CD8-positive, alpha-beta memory T cell (primary cell): ENCODE results near the gene SNHG17. TPM values are rescaled to one million over a fixed set of nuclear protein-coding genes. Genes with fewer than 3 reads are reported as not detected.
A peak's percentile ranks its signal among the peaks of the same experiment; 100 is the strongest.
"Not testable (repeated sequence)": the region's sequence is repeated elsewhere in the genome, so short reads cannot be mapped to it uniquely, and the experiment has no call there.

Experiments
- CTCF ChIA-PET: fragments of 350-600 bp; sonication (Branson Sonifier 250); formaldehyde crosslinking; loops from one replicate; lab custom pipeline; 2021; ENCODE audit warnings: antibody characterized with exemption; lab: Charles Lee
- POLR2A ChIA-PET: fragments of 350-600 bp; sonication (Branson Sonifier 250); formaldehyde crosslinking; loops from one replicate; lab custom pipeline; 2021; ENCODE audit warnings: antibody characterized with exemption; lab: Charles Lee
- DNase-seq, 5 donors: peaks; one replicate each; pipeline versions ENCODE4 v3.0.0 to v3.0.0-alpha.2; 2020 to 2022; ENCODE audit warnings: mixed read lengths in 1 of 5
- H3K27ac ChIP-seq: one replicate; pipeline ENCODE4 v1.7.0; 2013; ENCODE audit warnings: low read depth, mild to moderate bottlenecking, low read length, moderate library complexity
- H3K27me3 ChIP-seq: 2 replicates; pipeline ENCODE4 v1.7.0; 2013; ENCODE audit warnings: low read length, mild to moderate bottlenecking; ENCODE audit not compliant: insufficient read depth, poor library complexity, severe bottlenecking
- H3K36me3 ChIP-seq: 2 replicates; pipeline ENCODE4 v1.7.0; 2013; ENCODE audit warnings: mild to moderate bottlenecking, low read length, moderate library complexity; ENCODE audit not compliant: insufficient read depth
- H3K4me1 ChIP-seq: 2 replicates; pipeline ENCODE4 v1.7.0; 2013; ENCODE audit warnings: mild to moderate bottlenecking, low read length, moderate library complexity; ENCODE audit not compliant: insufficient read depth
- H3K4me3 ChIP-seq: 2 replicates; pipeline ENCODE4 v1.7.0; 2013; ENCODE audit warnings: mild to moderate bottlenecking, low read length
- H3K9me3 ChIP-seq: 2 replicates; pipeline ENCODE4 v1.7.0; 2013; ENCODE audit warnings: mild to moderate bottlenecking, low read length
- H3K27ac Mint-ChIP-seq, 8 donors: one replicate each; pipeline ENCODE4 v1.8.0; 2020 to 2021; ENCODE audit warnings: mixed read lengths in 8 of 8, mild to moderate bottlenecking in 6 of 8, inconsistent platforms in 3 of 8, moderate library complexity in 3 of 8
- H3K27me3 Mint-ChIP-seq, 2 donors: one replicate each; pipeline ENCODE4 v1.8.0; 2020 to 2021; ENCODE audit warnings: mixed read lengths in 2 of 2, mild to moderate bottlenecking in 1 of 2, moderate library complexity in 1 of 2
- H3K36me3 Mint-ChIP-seq, 3 donors: one replicate each; pipeline ENCODE4 v1.8.0; 2020 to 2021; ENCODE audit warnings: mixed read lengths in 3 of 3, inconsistent platforms in 1 of 3, mild to moderate bottlenecking in 1 of 3
- H3K4me1 Mint-ChIP-seq, 3 donors: one replicate each; pipeline ENCODE4 v1.8.0; 2020 to 2021; ENCODE audit warnings: mixed read lengths in 3 of 3, inconsistent platforms in 1 of 3, mild to moderate bottlenecking in 1 of 3
- H3K4me3 Mint-ChIP-seq, 7 donors: one replicate each; pipeline ENCODE4 v1.8.0; 2020 to 2021; ENCODE audit warnings: mixed read lengths in 7 of 7, mild to moderate bottlenecking in 6 of 7, moderate library complexity in 4 of 7, inconsistent platforms in 2 of 7
- H3K9me3 Mint-ChIP-seq, 5 donors: one replicate each; pipeline ENCODE4 v1.8.0; 2020 to 2022; ENCODE audit warnings: mixed read lengths in 5 of 5, mild to moderate bottlenecking in 3 of 5, moderate library complexity in 2 of 5, inconsistent platforms in 1 of 5
- polyA plus RNA-seq: library from polyadenylated mRNA; unstranded; fragments of 300-500 nt; fragmentation: Illumina TruSeq; gene quantifications from one replicate; pipeline ENCODE4 v1.2.3, GENCODE V29; 2021
- total RNA-seq, 2 experiments: library from RNA; stranded (reverse); gene quantifications; one replicate each; pipeline ENCODE4 v1.2.3, GENCODE V29; 2021

Gene SNHG17
- total and polyA plus RNA-seq, 3 experiments from 2014 or later = 107 to 216 (median 211) TPM

- Mint-ChIP-seq H3K27ac (peak overlapping the region in 7 of 8 donors; percentile 71 to 86 (median 82)), H3K9me3 (no peaks in the 10 kb centered on the region), H3K36me3 (peaks cover 4 to 25% (median 14%) of the 10 kb centered on the region in 3 donors), H3K4me1 (peaks cover 20 to 28% (median 25%) of the 10 kb centered on the region in 3 donors), H3K4me3 (peak overlapping the region; percentile 80 to 92 (median 85)), H3K27me3 (peaks cover under 1 to 3% of the 10 kb centered on the region in 2 donors)
- DNase-seq = peak in 1 of 5 donors; percentile 9
- H3K4me3 ChIP-seq = peak overlapping the region; percentile 93
- peak overlapping the region; percentile 78 for H3K27ac ChIP-seq
- POLR2A ChIA-PET = interaction anchor here (2.3 to 3.6 kb wide), 2 partner anchors 12 to 25 kb away, joined by 17 to 44 read pairs; partner anchors contain the start of genes RALGAPB and SNHG17
- H3K4me1 ChIP-seq = peaks cover 15% of the 10 kb centered on the region
- no peaks in the 10 kb centered on the region for H3K9me3 ChIP-seq
- no peaks in the 10 kb centered on the region for H3K27me3 ChIP-seq
- CTCF ChIA-PET = interaction anchor here (2.5 to 5.7 kb wide), 2 partner anchors 13 to 25 kb away, joined by 26 to 85 read pairs; partner anchors contain the start of genes RALGAPB and SNHG17
- peaks cover 11% of the 10 kb centered on the region for H3K36me3 ChIP-seq
Observed at GRCh38 chr20:38447251-38447661, 12.1 kb upstream of the SNHG17 start.

GRCh38 chr20:38446441-38447209, 11.5 kb upstream of the SNHG17 start:
- DNase-seq = peak; percentile 89 to 94 (median 90)
- peaks cover 15% of the 10 kb centered on the region for H3K4me1 ChIP-seq
- peak overlapping the region; percentile 77 to 91 (median 86) for H3K27ac Mint-ChIP-seq
- no peaks in the 10 kb centered on the region for H3K27me3 ChIP-seq
- H3K4me3 Mint-ChIP-seq = peak overlapping the region; percentile 80 to 92 (median 85)
- peaks cover 11% of the 10 kb centered on the region for H3K36me3 ChIP-seq
- peaks cover 4 to 25% (median 14%) of the 10 kb centered on the region in 3 donors for H3K36me3 Mint-ChIP-seq
- H3K9me3 ChIP-seq = no peaks in the 10 kb centered on the region
- H3K27me3 Mint-ChIP-seq = peaks cover 6 to 9% of the 10 kb centered on the region in 2 donors
- peak overlapping the region; percentile 78 for H3K27ac ChIP-seq
- peaks cover 20 to 28% (median 25%) of the 10 kb centered on the region in 3 donors for H3K4me1 Mint-ChIP-seq
- H3K9me3 Mint-ChIP-seq = no peaks in the 10 kb centered on the region
- H3K4me3 ChIP-seq = peak overlapping the region; percentile 93
- CTCF ChIA-PET = interaction anchor here (0.6 to 5.7 kb wide), 8 partner anchors 9 to 31 kb away, joined by 3 to 85 read pairs (median 8); partner anchors contain the start of genes RALGAPB and SNHG17
- POLR2A ChIA-PET = interaction anchor here (0.8 to 3.6 kb wide), 4 partner anchors 12 to 515 kb away, joined by 3 to 44 read pairs (median 10); partner anchors contain the start of genes DHX35, RALGAPB and SNHG17

- no peaks in the 10 kb centered on the region for H3K9me3 Mint-ChIP-seq
- CTCF ChIA-PET = interaction anchor here (0.6 to 5.7 kb wide), 8 partner anchors 8 to 32 kb away, joined by 3 to 85 read pairs (median 8); partner anchors contain the start of genes RALGAPB and SNHG17
- Histone ChIP-seq H3K4me1 (peaks cover 15% of the 10 kb centered on the region), H3K4me3 (peak overlapping the region; percentile 93), H3K36me3 (peaks cover 10% of the 10 kb centered on the region), H3K9me3 (no peaks in the 10 kb centered on the region), H3K27me3 (no peaks in the 10 kb centered on the region), H3K27ac (no peak overlapping the region)
- POLR2A ChIA-PET = interaction anchor here (0.8 to 3.6 kb wide), 4 partner anchors 11 to 516 kb away, joined by 3 to 44 read pairs (median 10); partner anchors contain the start of genes DHX35, RALGAPB and SNHG17
- peak overlapping the region; percentile 54 to 91 (median 86) for H3K27ac Mint-ChIP-seq
- H3K36me3 Mint-ChIP-seq = peaks cover 3 to 20% (median 12%) of the 10 kb centered on the region in 3 donors
- peaks cover 8 to 11% of the 10 kb centered on the region in 2 donors for H3K27me3 Mint-ChIP-seq
- peaks cover 20 to 28% (median 25%) of the 10 kb centered on the region in 3 donors for H3K4me1 Mint-ChIP-seq
- no peak for DNase-seq
- H3K4me3 Mint-ChIP-seq = peak overlapping the region; percentile 80 to 92 (median 85)
Observed at GRCh38 chr20:38445901-38446425, 10.8 kb upstream of the SNHG17 start.

GRCh38 chr20:38445381-38445796, 10.3 kb upstream of the SNHG17 start:
- Mint-ChIP-seq H3K27ac (peak overlapping the region in 3 of 8 donors; percentile 36 to 84 (median 54)), H3K36me3 (peaks cover 0 to 14% (median 9%) of the 10 kb centered on the region in 3 donors), H3K9me3 (no peaks in the 10 kb centered on the region), H3K4me1 (peaks cover 20 to 28% (median 25%) of the 10 kb centered on the region in 3 donors), H3K4me3 (peak overlapping the region in 4 of 7 donors; percentile 23 to 75 (median 63)), H3K27me3 (peaks cover 13 to 16% of the 10 kb centered on the region in 2 donors)
- no peak for DNase-seq
- Histone ChIP-seq H3K4me3 (no peak overlapping the region), H3K9me3 (no peaks in the 10 kb centered on the region), H3K4me1 (peaks cover 15% of the 10 kb centered on the region), H3K27me3 (no peaks in the 10 kb centered on the region), H3K36me3 (peaks cover 4% of the 10 kb centered on the region), H3K27ac (no peak overlapping the region)
- ChIA-PET CTCF (interaction anchor here (1.0 to 5.7 kb wide), 7 partner anchors 8 to 27 kb away, joined by 3 to 85 read pairs (median 11); partner anchors contain the start of genes RALGAPB and SNHG17), POLR2A (interaction anchor here (2.3 to 3.6 kb wide), 2 partner anchors 11 to 27 kb away, joined by 17 to 44 read pairs; partner anchors contain the start of genes RALGAPB and SNHG17)

- H3K4me1 Mint-ChIP-seq = peaks cover 7 to 13% (median 11%) of the 10 kb centered on the region in 3 donors
- peaks cover 22 to 25% of the 10 kb centered on the region in 2 donors for H3K27me3 Mint-ChIP-seq
- peaks cover 0 to 4% (median 0%) of the 10 kb centered on the region in 3 donors for H3K36me3 Mint-ChIP-seq
- Histone ChIP-seq H3K36me3 (no peaks in the 10 kb centered on the region), H3K9me3 (no peaks in the 10 kb centered on the region), H3K4me3 (no peak overlapping the region), H3K4me1 (peaks cover 10% of the 10 kb centered on the region), H3K27ac (no peak overlapping the region), H3K27me3 (no peaks in the 10 kb centered on the region)
- POLR2A ChIA-PET = no interaction called here
- H3K4me3 Mint-ChIP-seq = no peak overlapping the region
- CTCF ChIA-PET = no interaction called here
- peak overlapping the region in 1 of 8 donors; percentile 55 for H3K27ac Mint-ChIP-seq
- H3K9me3 Mint-ChIP-seq = no peaks in the 10 kb centered on the region
- no peak for DNase-seq
Observed at GRCh38 chr20:38441916-38442315, 6.8 kb upstream of the SNHG17 start.

- H3K4me3 Mint-ChIP-seq, H3K4me3 ChIP-seq, H3K27ac Mint-ChIP-seq, POLR2A ChIA-PET, H3K4me1 Mint-ChIP-seq, H3K36me3 ChIP-seq, H3K36me3 Mint-ChIP-seq, H3K9me3 ChIP-seq, DNase-seq, H3K27me3 ChIP-seq, H3K4me1 ChIP-seq, H3K27ac ChIP-seq, H3K9me3 Mint-ChIP-seq, CTCF ChIA-PET: not testable (repeated sequence)
- H3K27me3 Mint-ChIP-seq = peaks cover 22 to 25% of the 10 kb centered on the region in 2 donors
Observed at GRCh38 chr20:38441110-38441509, 6.0 kb upstream of the SNHG17 start.

- CTCF ChIA-PET = interaction anchor here (1.6 to 1.7 kb wide), 3 partner anchors 8 to 35 kb away, joined by 3 to 14 read pairs (median 5); partner anchors contain the start of gene RALGAPB
- peaks cover 20 to 25% of the 10 kb centered on the region in 2 donors for H3K27me3 Mint-ChIP-seq
- no peak overlapping the region for H3K27ac ChIP-seq
- H3K4me3 Mint-ChIP-seq = peak overlapping the region in 1 of 7 donors; percentile 71
- no peaks in the 10 kb centered on the region for H3K27me3 ChIP-seq
- no peak overlapping the region for H3K4me3 ChIP-seq
- POLR2A ChIA-PET = no interaction called here
- H3K9me3 ChIP-seq = no peaks in the 10 kb centered on the region
- no peak for DNase-seq
- H3K4me1 Mint-ChIP-seq = peaks cover 14 to 25% (median 17%) of the 10 kb centered on the region in 3 donors
- peaks cover 17% of the 10 kb centered on the region for H3K4me1 ChIP-seq
- H3K27ac Mint-ChIP-seq = no peak overlapping the region
- H3K9me3 Mint-ChIP-seq = no peaks in the 10 kb centered on the region
- H3K36me3 ChIP-seq = peaks cover 7% of the 10 kb centered on the region
- H3K36me3 Mint-ChIP-seq = peaks cover 0 to 24% (median 4%) of the 10 kb centered on the region in 3 donors
Observed at GRCh38 chr20:38437796-38438195, 2.7 kb upstream of the SNHG17 start.
